Liver (tissue), 3 donors: ENCODE results near the gene PSG2.
"Not testable (repeated sequence)": the region's sequence is repeated elsewhere in the genome, so short reads cannot be mapped to it uniquely, and the experiment has no call there.

ENCODE experiments used
- ATF3 ChIP-seq: IDR thresholded peaks from 2 replicates; pipeline ENCODE4 v1.6.1; 2016; ENCODE audit warnings: antibody characterized with exemption
- CTCF ChIP-seq: fragments of 150-350 bp; IDR thresholded peaks from 2 replicates; pipeline ENCODE4 v1.5.1; 2017; ENCODE audit warnings: improper control_type of control experiment, low read depth, low read length; ENCODE audit not compliant: missing input control
- FOXA1 ChIP-seq: IDR thresholded peaks from 2 replicates; pipeline ENCODE4 v1.6.1; 2016; ENCODE audit warnings: antibody characterized with exemption
- GABPA ChIP-seq, 2 donors: IDR thresholded peaks in 1 of 2; conservative IDR thresholded peaks in 1 of 2; 2 replicates each; pipeline ENCODE4 v1.6.1; 2016; ENCODE audit warnings: antibody characterized with exemption in 2 of 2, mild to moderate bottlenecking in 1 of 2, moderate library complexity in 1 of 2
- MAX ChIP-seq: IDR thresholded peaks from 2 replicates; pipeline ENCODE4 v1.6.1; 2016; ENCODE audit warnings: antibody characterized with exemption
- RAD21 ChIP-seq, 2 donors: IDR thresholded peaks; 2 replicates each; pipeline ENCODE4 v1.6.1; 2016; ENCODE audit warnings: antibody characterized with exemption in 2 of 2, mild to moderate bottlenecking in 2 of 2
- YY1 ChIP-seq: IDR thresholded peaks from 2 replicates; pipeline ENCODE4 v1.6.1; 2016; ENCODE audit warnings: antibody characterized with exemption, mild to moderate bottlenecking
- donor health status: healthy.
- donor health status: healthy.

GRCh38 chr19:43026369-43026768 is 56.1 kb downstream of the PSG2 start, which contains the start of gene PSG11:
- TF ChIP-seq RAD21 (IDR thresholded peaks at IDR 0.05); CTCF; ATF3; YY1; FOXA1; GABPA (IDR thresholded peaks at IDR 0.05 in 1 of 2, conservative IDR thresholded peaks at IDR 0.05 in 1 of 2); MAX: not testable (repeated sequence)
